ENCODE results near the gene MACC1. TPM values are rescaled to one million over a fixed set of nuclear protein-coding genes. Genes with fewer than 3 reads are reported as not detected.

MACC1 gene
- total and polyA plus RNA-seq, 2 of the 13 experiments (the other 11 are each of a cell fraction or from before 2014, with no cell fraction given), result 0.04 TPM; not detected in 1

DNA sequence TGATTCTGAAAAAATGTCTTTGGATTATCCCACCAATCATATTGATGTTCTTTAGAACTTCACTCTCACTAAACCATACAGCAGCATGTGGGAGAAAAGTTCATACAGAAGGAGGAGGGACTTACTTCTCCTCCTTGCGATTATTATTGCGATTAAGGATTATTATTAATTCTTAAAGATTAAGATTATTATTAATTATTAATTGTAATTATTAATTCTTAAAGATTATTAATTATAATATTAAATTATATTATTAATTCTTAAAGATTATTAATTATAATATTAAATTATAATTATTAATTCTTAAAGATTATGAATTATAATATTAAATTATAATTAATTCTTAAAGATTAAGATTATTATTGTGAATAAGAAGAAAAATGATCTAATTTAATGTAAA, 80.5 kb downstream of the MACC1 start:
- intact Hi-C loops (cut with micrococcal nuclease; ENCODE audit: unreplicated experiment) (no loop called here), in situ Hi-C loops (cut with HindIII; ENCODE audit: extremely low pct_ligation_motif_present, low pct_unique_long_range_greater_than_20kb) (no loop called here)
- Histone ChIP-seq H3K4me3 (replicated peaks in 1 of 3; ENCODE audit: insufficient read depth in 1 of 3, low read depth in 2 of 3, low read length in 3 of 3) (no peak overlapping the region), H3K27me3 (ENCODE audit: control insufficient read depth in 1 of 2, insufficient read depth in 2 of 2, low read length in 2 of 2) (no peaks in the 10 kb centered on the region), H3K36me3 (replicated peaks in 1 of 2; ENCODE audit: control insufficient read depth in 1 of 2, insufficient read depth in 2 of 2, low read length in 2 of 2) (no peaks in the 10 kb centered on the region), H4K20me1 (ENCODE audit: insufficient read depth, low read length) (no peaks in the 10 kb centered on the region), H3K9ac (ENCODE audit: insufficient read depth, low read depth, low read length) (no peak overlapping the region), H3K4me1 (ENCODE audit: insufficient read depth, low read length) (no peaks in the 10 kb centered on the region), H3K27ac (ENCODE audit: extremely low read length, insufficient read depth, low read length) (no peak overlapping the region), H3K79me2 (ENCODE audit: insufficient read depth, low read length) (no peaks in the 10 kb centered on the region), H3K4me2 (ENCODE audit: low read depth, low read length) (no peak overlapping the region), H3K9me3 (ENCODE audit: low read length) (no peaks in the 10 kb centered on the region), H2AFZ (ENCODE audit: low read length) (no peak overlapping the region)
- 48% methylated on average over 2 of the region's 2 CpGs for whole genome bisulfite sequencing (ENCODE audit: low lambda C conversion rate)
- CTCF ChIA-PET (ENCODE audit: low intra/inter-chr PET ratio, low total read pairs), result no interaction called here
- TF ChIP-seq ZNF607 (CRISPR knock-in tag; IDR thresholded peaks at IDR 0.05; ENCODE audit: borderline replicate concordance) (no peak), AGO2 (optimal IDR thresholded peaks at IDR 0.05; ENCODE audit: low read depth, low read length) (no peak), CBX2 (IDR thresholded peaks at IDR 0.05; ENCODE audit: low read depth, low read length) (no peak), CBX2 (CRISPR knock-in tag; IDR thresholded peaks at IDR 0.05; ENCODE audit: low read depth) (no peak)
- no peak for ATAC-seq
- DNase-seq (ENCODE audit: low spot score), result no peak
- FAIRE-seq, result no peak
- POLR2A ChIA-PET, result no interaction called here
- no TSS peak for BruUV-seq (replicated peaks)

DNA sequence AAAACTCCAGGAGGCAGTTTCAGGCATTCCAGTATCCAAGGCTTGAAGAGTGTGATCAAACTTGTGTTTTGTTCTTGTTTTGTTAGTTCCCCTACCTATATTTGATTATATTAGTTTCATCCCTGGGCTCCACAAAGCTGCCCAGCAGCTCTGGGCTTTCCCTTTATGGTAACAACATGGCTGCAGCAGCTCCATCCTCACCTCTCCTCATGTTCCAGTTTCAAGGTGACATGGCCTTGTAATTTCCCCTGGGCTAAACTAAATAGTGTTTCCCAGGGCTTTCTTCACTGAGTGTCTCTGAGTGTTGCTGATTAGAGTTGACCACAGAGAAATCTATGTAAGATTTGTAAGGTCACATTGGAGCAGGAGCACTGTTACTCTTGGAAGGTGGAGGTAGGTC, 83.4 kb downstream of the MACC1 start:
- no peaks in the 10 kb centered on the region for H3K79me2 ChIP-seq (ENCODE audit: insufficient read depth, low read length)
- POLR2A ChIA-PET, result no interaction called here
- no peak for TF ChIP-seq ZNF274 (CRISPR knock-in tag; IDR thresholded peaks at IDR 0.05)
- TF ChIP-seq KMT2B (CRISPR knock-in tag; IDR thresholded peaks at IDR 0.05), result no peak
- no peak for TF ChIP-seq ARID2 (CRISPR knock-in tag; IDR thresholded peaks at IDR 0.05; ENCODE audit: borderline replicate concordance)
- no peak for TF ChIP-seq FOXA3 (CRISPR knock-in tag; IDR thresholded peaks at IDR 0.05)
- TF ChIP-seq ZFY (CRISPR knock-in tag; IDR thresholded peaks at IDR 0.05), result no peak
- TF ChIP-seq AHR (CRISPR knock-in tag; IDR thresholded peaks at IDR 0.05), result no peak
- TF ChIP-seq ZBTB25 (CRISPR knock-in tag; IDR thresholded peaks at IDR 0.05), result no peak
- TF ChIP-seq NAIF1 (CRISPR knock-in tag; IDR thresholded peaks at IDR 0.05; ENCODE audit: borderline replicate concordance), result no peak
- no peak for TF ChIP-seq ZNF749 (CRISPR knock-in tag; IDR thresholded peaks at IDR 0.05; ENCODE audit: borderline replicate concordance)
- no peak for TF ChIP-seq TFAP4 (IDR thresholded peaks at IDR 0.05; ENCODE audit: borderline replicate concordance, low read depth)
- no peak for TF ChIP-seq JUND (CRISPR knock-in tag; IDR thresholded peaks at IDR 0.05)
- no peak for TF ChIP-seq SOX13 (IDR thresholded peaks at IDR 0.05)
- no peak for TF ChIP-seq SOX13 (CRISPR knock-in tag; conservative IDR thresholded peaks at IDR 0.05 in 1 of 2, IDR thresholded peaks at IDR 0.05 in 1 of 2)
- TF ChIP-seq, protein P1, sequence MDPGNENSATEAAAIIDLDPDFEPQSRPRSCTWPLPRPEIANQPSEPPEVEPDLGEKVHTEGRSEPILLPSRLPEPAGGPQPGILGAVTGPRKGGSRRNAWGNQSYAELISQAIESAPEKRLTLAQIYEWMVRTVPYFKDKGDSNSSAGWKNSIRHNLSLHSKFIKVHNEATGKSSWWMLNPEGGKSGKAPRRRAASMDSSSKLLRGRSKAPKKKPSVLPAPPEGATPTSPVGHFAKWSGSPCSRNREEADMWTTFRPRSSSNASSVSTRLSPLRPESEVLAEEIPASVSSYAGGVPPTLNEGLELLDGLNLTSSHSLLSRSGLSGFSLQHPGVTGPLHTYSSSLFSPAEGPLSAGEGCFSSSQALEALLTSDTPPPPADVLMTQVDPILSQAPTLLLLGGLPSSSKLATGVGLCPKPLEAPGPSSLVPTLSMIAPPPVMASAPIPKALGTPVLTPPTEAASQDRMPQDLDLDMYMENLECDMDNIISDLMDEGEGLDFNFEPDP (CRISPR knock-in tag; conservative IDR thresholded peaks at IDR 0.05), result no peak
- no peak for TF ChIP-seq ATM (IDR thresholded peaks at IDR 0.05; ENCODE audit: borderline replicate concordance)

More for the DNA sequence above, 83.4 kb downstream of the MACC1 start:
- no peak overlapping the region for H2AFZ ChIP-seq (ENCODE audit: low read length)
- H3K27ac ChIP-seq (ENCODE audit: extremely low read length, insufficient read depth, low read length), result no peak overlapping the region
- H3K4me1 ChIP-seq (ENCODE audit: insufficient read depth, low read length), result no peaks in the 10 kb centered on the region
- H4K20me1 ChIP-seq (ENCODE audit: insufficient read depth, low read length), result no peaks in the 10 kb centered on the region
- FAIRE-seq (no peak), ATAC-seq (no peak), DNase-seq (ENCODE audit: low spot score) (no peak)
- no peaks in the 10 kb centered on the region for H3K36me3 ChIP-seq (replicated peaks in 1 of 2; ENCODE audit: control insufficient read depth in 1 of 2, insufficient read depth in 2 of 2, low read length in 2 of 2)
- in situ Hi-C loops (cut with HindIII; ENCODE audit: extremely low pct_ligation_motif_present, low pct_unique_long_range_greater_than_20kb), result no loop called here
- no peaks in the 10 kb centered on the region for H3K9me3 ChIP-seq (ENCODE audit: low read length)
- H3K9ac ChIP-seq (ENCODE audit: insufficient read depth, low read depth, low read length), result no peak overlapping the region
- intact Hi-C loops (cut with micrococcal nuclease; ENCODE audit: unreplicated experiment), result no loop called here
- no TSS peak for BruUV-seq (replicated peaks)
- H3K4me3 ChIP-seq (replicated peaks in 1 of 3; ENCODE audit: insufficient read depth in 1 of 3, low read depth in 2 of 3, low read length in 3 of 3), result no peak overlapping the region
- H3K27me3 ChIP-seq (ENCODE audit: control insufficient read depth in 1 of 2, insufficient read depth in 2 of 2, low read length in 2 of 2), result no peaks in the 10 kb centered on the region
- H3K4me2 ChIP-seq (ENCODE audit: low read depth, low read length), result no peak overlapping the region
- CTCF ChIA-PET (ENCODE audit: low intra/inter-chr PET ratio, low total read pairs), result no interaction called here
